ENCODE measurements around the gene KCND3. TPM values are rescaled to one million over a fixed set of nuclear protein-coding genes. Genes with fewer than 3 reads are reported as not detected.

The KCND3 gene
- total RNA-seq, 1 donor from 2014 or later: 2.1 TPM

DNA sequence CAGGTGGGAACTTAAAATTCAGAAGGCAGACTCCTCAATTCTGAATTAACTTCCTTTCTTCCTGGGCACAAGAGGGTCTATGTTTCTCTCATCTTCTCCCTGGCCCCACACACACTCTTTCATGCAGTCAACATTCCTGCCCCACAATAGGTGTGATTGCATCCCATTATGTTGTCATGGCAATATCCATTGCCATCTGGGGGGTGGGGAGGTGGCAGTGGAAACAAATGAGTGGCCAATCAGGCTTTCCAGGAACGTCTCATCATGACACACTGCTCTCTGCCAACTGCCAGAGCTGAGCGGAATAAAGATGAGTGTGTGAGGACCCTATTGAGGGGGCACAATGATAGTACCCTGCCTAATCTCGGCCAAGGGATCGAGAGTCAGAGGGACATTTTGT lies 80.4 kb downstream of the KCND3 start:
- no peaks in the 10 kb centered on the region for H3K36me3 Mint-ChIP-seq (ENCODE audit: unreplicated experiment)
- DNase-seq (ENCODE audit: extremely low spot score, unreplicated experiment): no peak
- peaks cover 3% of the 10 kb centered on the region for H3K4me1 Mint-ChIP-seq (ENCODE audit: unreplicated experiment)
- no peak overlapping the region for H3K4me3 Mint-ChIP-seq (ENCODE audit: unreplicated experiment)
- TF ChIP-seq, protein P1, sequence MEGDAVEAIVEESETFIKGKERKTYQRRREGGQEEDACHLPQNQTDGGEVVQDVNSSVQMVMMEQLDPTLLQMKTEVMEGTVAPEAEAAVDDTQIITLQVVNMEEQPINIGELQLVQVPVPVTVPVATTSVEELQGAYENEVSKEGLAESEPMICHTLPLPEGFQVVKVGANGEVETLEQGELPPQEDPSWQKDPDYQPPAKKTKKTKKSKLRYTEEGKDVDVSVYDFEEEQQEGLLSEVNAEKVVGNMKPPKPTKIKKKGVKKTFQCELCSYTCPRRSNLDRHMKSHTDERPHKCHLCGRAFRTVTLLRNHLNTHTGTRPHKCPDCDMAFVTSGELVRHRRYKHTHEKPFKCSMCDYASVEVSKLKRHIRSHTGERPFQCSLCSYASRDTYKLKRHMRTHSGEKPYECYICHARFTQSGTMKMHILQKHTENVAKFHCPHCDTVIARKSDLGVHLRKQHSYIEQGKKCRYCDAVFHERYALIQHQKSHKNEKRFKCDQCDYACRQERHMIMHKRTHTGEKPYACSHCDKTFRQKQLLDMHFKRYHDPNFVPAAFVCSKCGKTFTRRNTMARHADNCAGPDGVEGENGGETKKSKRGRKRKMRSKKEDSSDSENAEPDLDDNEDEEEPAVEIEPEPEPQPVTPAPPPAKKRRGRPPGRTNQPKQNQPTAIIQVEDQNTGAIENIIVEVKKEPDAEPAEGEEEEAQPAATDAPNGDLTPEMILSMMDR (IDR thresholded peaks at IDR 0.05): no peak
- H3K27me3 Mint-ChIP-seq (ENCODE audit: unreplicated experiment): peaks cover 8% of the 10 kb centered on the region
- H3K9me3 Mint-ChIP-seq (ENCODE audit: unreplicated experiment): no peaks in the 10 kb centered on the region
- H3K27ac Mint-ChIP-seq (ENCODE audit: unreplicated experiment): no peak overlapping the region

DNA sequence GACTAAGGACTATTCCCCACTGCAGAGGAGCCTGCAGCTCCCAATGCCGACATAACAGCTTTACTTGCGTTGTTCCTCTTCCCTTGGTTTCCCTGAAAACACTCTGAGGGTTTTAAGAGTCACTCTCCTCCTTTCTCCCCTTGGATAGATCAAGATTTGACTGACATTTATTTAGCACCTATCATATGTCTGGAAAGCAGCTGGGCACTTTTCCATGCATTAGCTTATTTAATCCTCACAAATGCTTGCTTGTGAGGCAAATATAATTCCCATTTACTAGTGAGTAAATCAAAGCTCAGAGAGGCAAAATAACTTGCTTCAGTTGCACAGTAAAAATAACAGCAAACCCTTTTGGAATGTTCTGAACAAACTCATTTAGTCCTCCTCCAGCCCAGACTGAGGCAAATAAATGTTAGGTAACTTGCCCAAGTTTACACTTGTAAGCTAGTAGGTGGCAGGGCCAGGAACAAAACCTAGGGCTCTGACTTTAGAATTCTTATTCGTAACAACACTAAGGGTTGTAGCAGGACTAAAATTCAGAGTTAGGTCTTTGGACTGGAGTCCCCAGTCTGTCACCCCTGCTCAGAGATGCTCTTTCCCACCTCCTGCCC lies 81.4 kb downstream of the KCND3 start:
- no peaks in the 10 kb centered on the region for H3K36me3 Mint-ChIP-seq (ENCODE audit: unreplicated experiment)
- H3K4me3 Mint-ChIP-seq (ENCODE audit: unreplicated experiment): no peak overlapping the region
- H3K9me3 Mint-ChIP-seq (ENCODE audit: unreplicated experiment): no peaks in the 10 kb centered on the region
- H3K27ac Mint-ChIP-seq (ENCODE audit: unreplicated experiment): no peak overlapping the region
- no peak for DNase-seq (ENCODE audit: extremely low spot score, unreplicated experiment)
- TF ChIP-seq, protein P1 (IDR thresholded peaks at IDR 0.05): no peak
- H3K27me3 Mint-ChIP-seq (ENCODE audit: unreplicated experiment): peaks cover 3% of the 10 kb centered on the region
- H3K4me1 Mint-ChIP-seq (ENCODE audit: unreplicated experiment): peaks cover 3% of the 10 kb centered on the region

DNA sequence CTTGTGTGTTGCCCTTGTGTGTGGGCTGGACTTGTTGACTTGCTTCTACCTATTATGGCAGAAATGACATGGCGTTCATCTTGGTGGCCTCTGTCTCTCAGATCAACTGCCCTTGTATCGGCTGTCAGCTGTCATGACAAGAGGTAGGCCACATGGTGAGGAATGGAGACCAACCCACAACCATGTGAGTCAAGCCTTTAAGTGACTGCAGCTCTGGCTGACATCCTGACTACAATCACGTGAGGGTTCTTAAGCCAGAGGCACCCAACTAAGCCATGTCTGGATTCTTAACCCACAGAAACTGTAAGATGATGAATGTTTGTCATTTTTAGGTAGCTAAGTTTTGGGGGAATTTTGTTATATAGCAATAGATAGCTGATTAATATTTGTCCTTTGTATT lies 82.1 kb downstream of the KCND3 start:
- peaks cover 3% of the 10 kb centered on the region for H3K4me1 Mint-ChIP-seq (ENCODE audit: unreplicated experiment)
- TF ChIP-seq, protein P1 (IDR thresholded peaks at IDR 0.05): no peak
- H3K9me3 Mint-ChIP-seq (ENCODE audit: unreplicated experiment): no peaks in the 10 kb centered on the region
- H3K27me3 Mint-ChIP-seq (ENCODE audit: unreplicated experiment): peaks cover 3% of the 10 kb centered on the region
- no peaks in the 10 kb centered on the region for H3K36me3 Mint-ChIP-seq (ENCODE audit: unreplicated experiment)
- no peak for DNase-seq (ENCODE audit: extremely low spot score, unreplicated experiment)
- no peak overlapping the region for H3K4me3 Mint-ChIP-seq (ENCODE audit: unreplicated experiment)
- H3K27ac Mint-ChIP-seq (ENCODE audit: unreplicated experiment): no peak overlapping the region

DNA sequence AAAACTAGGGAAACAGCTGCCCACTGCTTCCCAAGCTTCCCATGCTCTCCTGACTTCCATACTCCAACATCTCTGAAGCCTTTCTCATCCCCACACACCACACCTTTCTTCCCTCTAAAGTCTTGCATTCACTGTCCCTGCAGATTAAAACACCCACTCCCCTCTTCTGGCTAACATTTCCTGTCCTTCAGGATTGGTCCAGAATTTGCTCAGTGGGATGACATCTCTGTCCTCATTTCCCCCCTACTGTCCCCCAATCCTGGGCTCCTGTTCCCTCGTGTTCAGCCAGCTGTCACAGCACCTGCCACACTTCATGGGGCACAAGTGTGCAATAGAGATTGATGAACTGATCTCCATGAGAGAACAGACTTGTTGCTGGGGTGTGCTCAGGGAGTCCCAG lies 82.7 kb downstream of the KCND3 start:
- Mint-ChIP-seq H3K4me3 (ENCODE audit: unreplicated experiment) (no peak overlapping the region), H3K9me3 (ENCODE audit: unreplicated experiment) (no peaks in the 10 kb centered on the region), H3K27ac (ENCODE audit: unreplicated experiment) (no peak overlapping the region), H3K36me3 (ENCODE audit: unreplicated experiment) (no peaks in the 10 kb centered on the region), H3K27me3 (ENCODE audit: unreplicated experiment) (peaks cover 3% of the 10 kb centered on the region), H3K4me1 (ENCODE audit: unreplicated experiment) (peaks cover 3% of the 10 kb centered on the region)
- no peak for DNase-seq (ENCODE audit: extremely low spot score, unreplicated experiment)
- TF ChIP-seq, protein P1 (IDR thresholded peaks at IDR 0.05): no peak

DNA sequence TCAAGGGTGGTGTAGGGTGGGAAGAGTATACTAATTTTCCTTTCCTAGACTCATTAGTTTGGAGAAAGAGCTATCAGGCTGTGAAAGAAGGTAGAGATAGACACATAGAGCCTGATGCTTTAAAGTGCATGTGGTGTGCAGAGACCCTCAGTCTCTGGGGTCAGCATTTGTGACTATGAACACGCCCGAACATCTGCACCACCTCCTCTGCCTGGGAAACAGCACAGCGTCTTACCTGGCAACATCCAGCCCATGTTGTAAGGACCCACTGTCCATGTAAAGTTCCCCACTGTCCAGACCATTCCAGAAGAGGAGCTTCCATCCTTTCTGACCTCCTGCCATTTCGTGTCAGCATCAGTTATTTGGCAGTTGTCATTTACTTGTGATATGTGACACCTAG lies 83.4 kb downstream of the KCND3 start:
- Mint-ChIP-seq H3K4me1 (ENCODE audit: unreplicated experiment) (peaks cover 3% of the 10 kb centered on the region), H3K9me3 (ENCODE audit: unreplicated experiment) (no peaks in the 10 kb centered on the region), H3K4me3 (ENCODE audit: unreplicated experiment) (no peak overlapping the region), H3K27ac (ENCODE audit: unreplicated experiment) (no peak overlapping the region), H3K36me3 (ENCODE audit: unreplicated experiment) (no peaks in the 10 kb centered on the region), H3K27me3 (ENCODE audit: unreplicated experiment) (peaks cover 3% of the 10 kb centered on the region)
- TF ChIP-seq, protein P1 (IDR thresholded peaks at IDR 0.05): no peak
- DNase-seq (ENCODE audit: extremely low spot score, unreplicated experiment): no peak
